ENCODE data around the gene TGM3.
A peak's percentile ranks its signal among the peaks of the same experiment; 100 is the strongest.
"Not testable (repeated sequence)": the region's sequence is repeated elsewhere in the genome, so short reads cannot be mapped to it uniquely, and the experiment has no call there.

The TGM3 gene

GRCh38 chr20:2295886-2296515 lies at the start of gene TGM3:
Gene TGM3, plus strand, starts transcription at chr20:2296001. Its CDS starts 63 bp downstream, at chr20:2296064.
- DNase-seq (ENCODE audit: low read depth), result no peak

- DNase-seq (ENCODE audit: low read depth), result no peak
Measured at GRCh38 chr20:2246069-2246491, 49.7 kb upstream of the TGM3 start.

- DNase-seq (ENCODE audit: low read depth), result no peak
Measured at GRCh38 chr20:2248837-2249236, 47.0 kb upstream of the TGM3 start.

GRCh38 chr20:2249935-2250334 lies 45.9 kb upstream of the TGM3 start:
- no peak for DNase-seq (ENCODE audit: low read depth)

- DNase-seq (ENCODE audit: low read depth), result no peak
Measured at GRCh38 chr20:2252419-2252997, 43.3 kb upstream of the TGM3 start.

GRCh38 chr20:2253256-2253655 lies 42.5 kb upstream of the TGM3 start:
- DNase-seq (ENCODE audit: low read depth), result no peak

GRCh38 chr20:2254333-2254732 lies 41.5 kb upstream of the TGM3 start:
- DNase-seq (ENCODE audit: low read depth), result peak; percentile 39

GRCh38 chr20:2255926-2256531 lies 39.8 kb upstream of the TGM3 start:
- no peak for DNase-seq (ENCODE audit: low read depth)

GRCh38 chr20:2259731-2260130 lies 36.1 kb upstream of the TGM3 start:
- no peak for DNase-seq (ENCODE audit: low read depth)

- no peak for DNase-seq (ENCODE audit: low read depth)
Measured at GRCh38 chr20:2260250-2260649, 35.6 kb upstream of the TGM3 start.

GRCh38 chr20:2261046-2261485 lies 34.7 kb upstream of the TGM3 start:
- DNase-seq (ENCODE audit: low read depth), result no peak

GRCh38 chr20:2261629-2262028 lies 34.2 kb upstream of the TGM3 start:
- DNase-seq (ENCODE audit: low read depth), result no peak

- DNase-seq (ENCODE audit: low read depth), result no peak
Measured at GRCh38 chr20:2264118-2264517, 31.7 kb upstream of the TGM3 start.

GRCh38 chr20:2264621-2265374 lies 31.0 kb upstream of the TGM3 start:
- DNase-seq (ENCODE audit: low read depth), result not testable (repeated sequence)

GRCh38 chr20:2273634-2274302 lies 22.0 kb upstream of the TGM3 start:
- DNase-seq (ENCODE audit: low read depth), result no peak

GRCh38 chr20:2276015-2276414 lies 19.8 kb upstream of the TGM3 start:
- no peak for DNase-seq (ENCODE audit: low read depth)

- no peak for DNase-seq (ENCODE audit: low read depth)
Measured at GRCh38 chr20:2279253-2279779, 16.5 kb upstream of the TGM3 start.

- no peak for DNase-seq (ENCODE audit: low read depth)
Measured at GRCh38 chr20:2280082-2280481, 15.7 kb upstream of the TGM3 start.

GRCh38 chr20:2281563-2281962 lies 14.2 kb upstream of the TGM3 start:
- no peak for DNase-seq (ENCODE audit: low read depth)

- DNase-seq (ENCODE audit: low read depth), result no peak
Measured at GRCh38 chr20:2282181-2282580, 13.6 kb upstream of the TGM3 start.

- DNase-seq (ENCODE audit: low read depth), result peak; percentile 57
Measured at GRCh38 chr20:2283706-2284423, 11.9 kb upstream of the TGM3 start.

Data from ELR (cell line).